MG63 (cell line): ENCODE data around the gene ITPR3. TPM values are rescaled to one million over a fixed set of nuclear protein-coding genes. Genes with fewer than 3 reads are reported as not detected.

ENCODE experiments used
- DNase-seq: peaks from one replicate; pipeline ENCODE4 v3.0.0-alpha.2; 2020
- H3K27me3 ChIP-seq: fragments of 250-450 bp; sonication (Bioruptor Pico); 2 replicates; pipeline ENCODE4 v1.5.1; 2020; ENCODE audit warnings: mild to moderate bottlenecking, moderate library complexity
- H3K36me3 ChIP-seq: fragments of 250-450 bp; sonication (Bioruptor Pico); 2 replicates; pipeline ENCODE4 v1.5.1; 2020; ENCODE audit warnings: mild to moderate bottlenecking, moderate library complexity
- H3K4me3 ChIP-seq: fragments of 250-450 bp; sonication (Bioruptor Pico); 2 replicates; pipeline ENCODE4 v1.5.1; 2020; ENCODE audit warnings: mild to moderate bottlenecking, moderate library complexity
- H3K9me3 ChIP-seq: fragments of 250-450 bp; sonication (Bioruptor Pico); 2 replicates; pipeline ENCODE4 v1.5.1; 2020; ENCODE audit warnings: mild to moderate bottlenecking, moderate library complexity
- total RNA-seq: library from RNA; depleted of rRNA; stranded (reverse); fragments of >200 nt; shearing (Covaris generic); gene quantifications from 2 replicates; pipeline ENCODE4 v1.2.3, GENCODE V29; 2014; ENCODE audit warnings: low replicate concordance

ITPR3 gene
- total RNA-seq, 1 experiment from 2014 or later = 14.5 TPM

- Histone ChIP-seq H3K4me3 (no peak overlapping the region), H3K27me3 (no peaks in the 10 kb centered on the region), H3K36me3 (no peaks in the 10 kb centered on the region; the same call in 1 of the 2 replicates), H3K9me3 (no peaks in the 10 kb centered on the region)
- DNase-seq = no peak
These were observed 63.3 kb downstream of the ITPR3 start for GRCh38 chr6:33684428-33684896.

GRCh38 chr6:33684983-33685382, 63.9 kb downstream of the ITPR3 start:
- Histone ChIP-seq H3K9me3 (no peaks in the 10 kb centered on the region), H3K36me3 (no peaks in the 10 kb centered on the region; the same call in 1 of the 2 replicates), H3K27me3 (no peaks in the 10 kb centered on the region), H3K4me3 (no peak overlapping the region)
- DNase-seq = no peak

GRCh38 chr6:33685411-33686224, 64.5 kb downstream of the ITPR3 start:
- H3K36me3 ChIP-seq = no peaks in the 10 kb centered on the region; the same call in 1 of the 2 replicates

GRCh38 chr6:33686225-33686924, 65.3 kb downstream of the ITPR3 start:
- H3K9me3 ChIP-seq = no peaks in the 10 kb centered on the region
- no peaks in the 10 kb centered on the region for H3K27me3 ChIP-seq
- no peak overlapping the region for H3K4me3 ChIP-seq
- no peaks in the 10 kb centered on the region; the same call in 1 of the 2 replicates for H3K36me3 ChIP-seq
- no peak for DNase-seq

More at GRCh38 chr6:33685411-33686224, 64.5 kb downstream of the ITPR3 start:
- no peak for DNase-seq
- Histone ChIP-seq H3K9me3 (no peaks in the 10 kb centered on the region), H3K27me3 (no peaks in the 10 kb centered on the region), H3K4me3 (no peak overlapping the region)

GRCh38 chr6:33686981-33687975, 66.2 kb downstream of the ITPR3 start:
- Histone ChIP-seq H3K9me3 (no peaks in the 10 kb centered on the region), H3K36me3 (no peaks in the 10 kb centered on the region; the same call in 1 of the 2 replicates), H3K4me3 (no peak overlapping the region), H3K27me3 (no peaks in the 10 kb centered on the region)
- no peak for DNase-seq

- Histone ChIP-seq H3K9me3 (no peaks in the 10 kb centered on the region), H3K27me3 (no peaks in the 10 kb centered on the region), H3K36me3 (peaks cover under 1% of the 10 kb centered on the region), H3K4me3 (no peak overlapping the region)
- no peak for DNase-seq
These were observed 66.9 kb downstream of the ITPR3 start for GRCh38 chr6:33688006-33688405.

GRCh38 chr6:33688451-33689147, 67.5 kb downstream of the ITPR3 start:
- Histone ChIP-seq H3K4me3 (no peak overlapping the region), H3K27me3 (no peaks in the 10 kb centered on the region), H3K9me3 (no peaks in the 10 kb centered on the region), H3K36me3 (peaks cover 7% of the 10 kb centered on the region)
- DNase-seq = no peak

GRCh38 chr6:33689148-33689494, 68.0 kb downstream of the ITPR3 start:
- Histone ChIP-seq H3K9me3 (no peaks in the 10 kb centered on the region), H3K36me3 (peaks cover 11% of the 10 kb centered on the region), H3K27me3 (no peaks in the 10 kb centered on the region), H3K4me3 (no peak overlapping the region)
- DNase-seq = no peak

- Histone ChIP-seq H3K9me3 (no peaks in the 10 kb centered on the region), H3K4me3 (no peak overlapping the region), H3K36me3 (peaks cover 11% of the 10 kb centered on the region), H3K27me3 (no peaks in the 10 kb centered on the region)
- no peak for DNase-seq
These were observed 68.8 kb downstream of the ITPR3 start for GRCh38 chr6:33689879-33690278.

- Histone ChIP-seq H3K27me3 (no peaks in the 10 kb centered on the region), H3K36me3 (peaks cover 12% of the 10 kb centered on the region), H3K9me3 (no peaks in the 10 kb centered on the region), H3K4me3 (no peak overlapping the region)
- DNase-seq = no peak
These were observed 69.6 kb downstream of the ITPR3 start for GRCh38 chr6:33690766-33691165.

GRCh38 chr6:33691456-33692077, 70.4 kb downstream of the ITPR3 start:
- DNase-seq = no peak
- Histone ChIP-seq H3K4me3 (no peak overlapping the region), H3K36me3 (peaks cover 18% of the 10 kb centered on the region), H3K9me3 (no peaks in the 10 kb centered on the region), H3K27me3 (no peaks in the 10 kb centered on the region)

GRCh38 chr6:33692078-33692759, 71.1 kb downstream of the ITPR3 start:
- Histone ChIP-seq H3K27me3 (no peaks in the 10 kb centered on the region), H3K4me3 (no peak overlapping the region), H3K36me3 (peaks cover 21% of the 10 kb centered on the region), H3K9me3 (no peaks in the 10 kb centered on the region)
- DNase-seq = peak; percentile 62

GRCh38 chr6:33692760-33693158, 71.6 kb downstream of the ITPR3 start:
- no peak for DNase-seq
- peaks cover 27% of the 10 kb centered on the region for H3K36me3 ChIP-seq

GRCh38 chr6:33693186-33694105, 72.3 kb downstream of the ITPR3 start:
- Histone ChIP-seq H3K27me3 (no peaks in the 10 kb centered on the region), H3K36me3 (peaks cover 31% of the 10 kb centered on the region), H3K4me3 (no peak overlapping the region), H3K9me3 (no peaks in the 10 kb centered on the region)
- DNase-seq = no peak

More at GRCh38 chr6:33692760-33693158, 71.6 kb downstream of the ITPR3 start:
- Histone ChIP-seq H3K9me3 (no peaks in the 10 kb centered on the region), H3K4me3 (no peak overlapping the region), H3K27me3 (no peaks in the 10 kb centered on the region)
